ENCODE data around the gene STAT1.

The STAT1 gene

DNA sequence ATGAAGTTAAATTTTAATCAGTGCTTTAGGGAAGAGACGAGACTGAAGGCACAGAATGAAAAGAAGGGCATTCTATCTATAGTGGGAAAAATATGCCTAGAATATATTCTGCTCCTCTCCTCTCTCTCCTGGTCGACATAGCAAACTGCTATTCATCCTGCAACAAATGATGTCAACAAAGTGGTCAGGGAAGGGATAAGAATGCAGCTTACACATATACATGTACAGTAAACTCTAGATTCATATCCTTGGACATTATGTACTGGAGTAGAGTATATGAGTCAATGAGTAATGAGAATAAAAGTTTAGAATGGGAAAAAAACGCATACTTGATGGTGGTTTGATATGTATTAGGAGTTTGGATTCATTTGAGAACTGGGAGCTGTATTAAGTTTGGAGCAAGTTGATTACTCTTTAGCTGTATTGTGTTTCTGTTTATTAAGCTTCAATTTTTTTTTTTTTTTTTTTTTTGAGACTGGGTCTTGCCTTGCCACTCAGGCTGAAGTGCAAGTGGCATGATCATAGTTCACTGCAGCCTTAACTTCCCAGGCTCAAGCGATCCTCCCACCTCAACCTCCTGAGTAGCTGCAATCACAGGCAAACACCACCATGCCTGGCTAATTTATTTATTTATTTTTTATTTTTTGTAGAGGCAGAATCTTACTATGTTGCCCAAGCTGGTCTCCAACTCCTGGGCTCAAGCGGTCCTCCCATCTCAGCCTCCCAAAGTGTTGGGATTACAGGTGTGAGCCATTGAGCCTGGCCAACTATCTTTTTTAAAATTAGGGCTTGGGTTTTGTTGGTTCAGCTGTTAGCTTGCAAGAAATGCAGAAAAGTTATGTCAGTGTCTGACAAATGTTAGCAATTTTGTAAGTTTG, 53.8 kb downstream of the STAT1 start:
- Histone ChIP-seq H3K79me1 (ENCODE audit: low read length) (no peaks in the 10 kb centered on the region), H3K36me3 (ENCODE audit: control insufficient read depth in 1 of 2, insufficient read depth in 2 of 2, low read length in 2 of 2) (peaks cover 5 to 10% of the 10 kb centered on the region in 2 experiments), H3K23ac (ENCODE audit: low read length) (no peak overlapping the region)

DNA sequence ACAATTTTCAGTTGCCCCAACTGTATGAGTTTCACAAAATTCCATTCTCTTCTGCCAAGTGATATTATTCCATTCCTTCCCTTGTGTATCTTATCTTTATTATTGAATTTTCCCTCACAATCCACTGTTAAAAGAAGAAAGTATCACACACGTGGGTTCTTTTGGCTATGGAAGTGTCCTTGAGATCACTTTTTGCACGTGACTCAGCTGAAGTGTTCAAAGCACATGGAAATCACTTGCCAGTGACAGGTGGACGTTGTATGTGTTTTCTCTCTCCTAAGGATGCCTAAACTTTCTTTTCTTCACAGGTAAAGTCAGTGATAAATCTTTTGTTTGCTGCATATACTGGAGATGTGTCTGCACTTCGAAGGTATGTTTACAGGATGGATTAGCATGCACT, 60.7 kb downstream of the STAT1 start:
- Histone ChIP-seq H3K9ac (ENCODE audit: low read length) (no peak overlapping the region), H2BK12ac (ENCODE audit: low read length) (no peak overlapping the region), H4K8ac (ENCODE audit: low read depth, low read length) (no peak overlapping the region), H3K27me3 (ENCODE audit: insufficient read depth, low read length) (no peaks in the 10 kb centered on the region), H3K79me1 (ENCODE audit: low read length) (no peaks in the 10 kb centered on the region), H2BK5ac (ENCODE audit: low read depth, low read length, poor library complexity) (no peak overlapping the region), H3K4me2 (ENCODE audit: low read length) (no peak overlapping the region), H2BK120ac (ENCODE audit: insufficient read depth, low read length, poor library complexity) (no peak overlapping the region), H4K12ac (ENCODE audit: low read depth, low read length) (no peak overlapping the region), H3K36me3 (ENCODE audit: control insufficient read depth in 1 of 2, insufficient read depth in 2 of 2, low read length in 2 of 2) (no peaks in the 10 kb centered on the region), H3K4ac (ENCODE audit: low read depth, low read length) (no peak overlapping the region), H3K18ac (ENCODE audit: low read length) (no peak overlapping the region), H3K79me2 (ENCODE audit: control insufficient read depth, insufficient read depth, low read length, poor library complexity) (no peaks in the 10 kb centered on the region), H3K23ac (ENCODE audit: low read length) (no peak overlapping the region), H2AFZ (ENCODE audit: insufficient read depth, low read length, poor library complexity) (no peak overlapping the region), H3K14ac (ENCODE audit: low read length) (no peak overlapping the region), H3K4me3 (ENCODE audit: low read depth, low read length) (no peak overlapping the region), H3K4me1 (ENCODE audit: control insufficient read depth in 1 of 2, insufficient read depth in 2 of 2, low read length in 2 of 2) (peaks cover 0 to 2% of the 10 kb centered on the region in 2 experiments), H3K27ac (ENCODE audit: low read depth, low read length) (no peak overlapping the region), H4K91ac (ENCODE audit: low read depth, low read length) (no peak overlapping the region), H3K9me3 (ENCODE audit: insufficient read depth, low read depth, low read length) (no peaks in the 10 kb centered on the region), H2AK5ac (ENCODE audit: low read length) (no peak overlapping the region)
- DNase-seq = no peak
- no CpG with 5 or more reads among the region's 4 CpGs for WGBS (ENCODE audit: extremely low coverage, insufficient coverage, insufficient read length)

More for the DNA sequence above, 53.8 kb downstream of the STAT1 start:
- H3K4me2 ChIP-seq (ENCODE audit: low read length) = no peak overlapping the region
- no peak overlapping the region for H2BK12ac ChIP-seq (ENCODE audit: low read length)
- H3K18ac ChIP-seq (ENCODE audit: low read length) = no peak overlapping the region
- H4K12ac ChIP-seq (ENCODE audit: low read depth, low read length) = no peak overlapping the region
- no peak overlapping the region for H2AK5ac ChIP-seq (ENCODE audit: low read length)
- H3K9me3 ChIP-seq (ENCODE audit: insufficient read depth, low read depth, low read length) = peaks cover 2% of the 10 kb centered on the region
- no peak overlapping the region for H3K9ac ChIP-seq (ENCODE audit: low read length)
- H2AFZ ChIP-seq (ENCODE audit: insufficient read depth, low read length, poor library complexity) = no peak overlapping the region
- H3K27me3 ChIP-seq (ENCODE audit: insufficient read depth, low read length) = no peaks in the 10 kb centered on the region
- H3K79me2 ChIP-seq (ENCODE audit: control insufficient read depth, insufficient read depth, low read length, poor library complexity) = no peaks in the 10 kb centered on the region
- H3K4ac ChIP-seq (ENCODE audit: low read depth, low read length) = no peak overlapping the region
- H3K14ac ChIP-seq (ENCODE audit: low read length) = no peak overlapping the region
- no peak overlapping the region for H2BK120ac ChIP-seq (ENCODE audit: insufficient read depth, low read length, poor library complexity)
- H3K4me1 ChIP-seq (ENCODE audit: control insufficient read depth in 1 of 2, insufficient read depth in 2 of 2, low read length in 2 of 2) = no peaks in the 10 kb centered on the region
- H4K8ac ChIP-seq (ENCODE audit: low read depth, low read length) = no peak overlapping the region
- no peak overlapping the region for H4K91ac ChIP-seq (ENCODE audit: low read depth, low read length)
- DNase-seq = no peak
- H2BK5ac ChIP-seq (ENCODE audit: low read depth, low read length, poor library complexity) = no peak overlapping the region
- H3K4me3 ChIP-seq (ENCODE audit: low read depth, low read length) = no peak overlapping the region
- WGBS (ENCODE audit: extremely low coverage, insufficient coverage, insufficient read length) = 100% methylated on average over 1 of the region's 5 CpGs
- no peak overlapping the region for H3K27ac ChIP-seq (ENCODE audit: low read depth, low read length)

DNA sequence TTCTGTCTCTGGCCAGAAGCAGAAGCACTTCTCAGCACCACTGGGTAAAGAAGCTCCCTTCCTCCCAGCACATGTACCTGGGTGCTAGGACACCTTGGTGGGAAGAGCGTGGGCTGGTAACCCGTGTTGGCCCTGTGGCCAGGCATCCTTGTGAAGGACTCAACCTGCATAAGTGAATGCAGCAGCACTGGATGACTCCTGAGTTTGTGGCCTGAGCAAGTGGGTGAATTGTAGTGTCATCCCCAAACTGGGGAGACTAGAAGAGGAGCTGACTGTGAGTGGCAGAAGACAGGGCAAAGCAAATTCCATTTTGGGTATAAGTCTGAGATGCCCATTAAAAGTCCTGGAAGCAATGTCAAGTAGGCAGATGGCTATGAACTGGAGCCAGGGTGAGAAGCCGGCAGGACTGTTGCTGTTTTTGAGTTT, 63.4 kb downstream of the STAT1 start:
- no peak overlapping the region for H3K9ac ChIP-seq (ENCODE audit: low read length)
- no peak overlapping the region for H3K14ac ChIP-seq (ENCODE audit: low read length)
- no peak overlapping the region for H3K23ac ChIP-seq (ENCODE audit: low read length)
- no peak overlapping the region for H2AFZ ChIP-seq (ENCODE audit: insufficient read depth, low read length, poor library complexity)
- H3K18ac ChIP-seq (ENCODE audit: low read length) = no peak overlapping the region
- DNase-seq = no peak
- H3K4ac ChIP-seq (ENCODE audit: low read depth, low read length) = no peak overlapping the region
- no peaks in the 10 kb centered on the region for H3K27me3 ChIP-seq (ENCODE audit: insufficient read depth, low read length)
- no peak overlapping the region for H4K91ac ChIP-seq (ENCODE audit: low read depth, low read length)
- H3K79me1 ChIP-seq (ENCODE audit: low read length) = no peaks in the 10 kb centered on the region
- H3K9me3 ChIP-seq (ENCODE audit: insufficient read depth, low read depth, low read length) = no peaks in the 10 kb centered on the region
- no peak overlapping the region for H3K4me3 ChIP-seq (ENCODE audit: low read depth, low read length)
- H3K27ac ChIP-seq (ENCODE audit: low read depth, low read length) = no peak overlapping the region
- no peak overlapping the region for H2AK5ac ChIP-seq (ENCODE audit: low read length)
- no peak overlapping the region for H4K12ac ChIP-seq (ENCODE audit: low read depth, low read length)
- no peaks in the 10 kb centered on the region for H3K36me3 ChIP-seq (ENCODE audit: control insufficient read depth in 1 of 2, insufficient read depth in 2 of 2, low read length in 2 of 2)
- no peaks in the 10 kb centered on the region for H3K79me2 ChIP-seq (ENCODE audit: control insufficient read depth, insufficient read depth, low read length, poor library complexity)
- no peak overlapping the region for H2BK5ac ChIP-seq (ENCODE audit: low read depth, low read length, poor library complexity)
- H3K4me2 ChIP-seq (ENCODE audit: low read length) = no peak overlapping the region
- H2BK12ac ChIP-seq (ENCODE audit: low read length) = no peak overlapping the region
- WGBS (ENCODE audit: extremely low coverage, insufficient coverage, insufficient read length) = no CpG with 5 or more reads among the region's 3 CpGs
- H4K8ac ChIP-seq (ENCODE audit: low read depth, low read length) = no peak overlapping the region
- peaks cover 0 to 2% of the 10 kb centered on the region in 2 experiments for H3K4me1 ChIP-seq (ENCODE audit: control insufficient read depth in 1 of 2, insufficient read depth in 2 of 2, low read length in 2 of 2)
- no peak overlapping the region for H2BK120ac ChIP-seq (ENCODE audit: insufficient read depth, low read length, poor library complexity)

DNA sequence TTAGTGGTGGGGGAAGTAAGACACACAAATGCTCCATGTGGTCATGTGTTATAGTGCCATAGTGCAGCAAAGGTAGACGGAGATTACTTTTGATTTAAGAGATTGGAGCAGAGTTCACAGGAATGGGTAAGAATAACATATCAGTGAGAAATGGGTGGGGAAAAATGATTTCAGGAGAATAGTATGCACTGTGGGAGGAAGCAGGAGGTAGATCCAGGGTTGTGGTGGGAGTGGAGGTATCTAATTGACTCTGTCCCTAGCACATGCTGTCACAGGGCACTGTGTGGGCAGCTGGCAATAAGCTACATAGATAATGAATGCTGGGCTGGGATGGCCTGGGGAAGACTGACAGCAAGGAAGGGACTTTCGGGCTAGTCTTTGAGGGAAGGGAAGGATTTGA, 65.3 kb downstream of the STAT1 start:
- Histone ChIP-seq H3K4ac (ENCODE audit: low read depth, low read length) (no peak overlapping the region), H3K9me3 (ENCODE audit: insufficient read depth, low read depth, low read length) (no peaks in the 10 kb centered on the region), H3K4me2 (ENCODE audit: low read length) (no peak overlapping the region), H3K27ac (ENCODE audit: low read depth, low read length) (no peak overlapping the region), H3K27me3 (ENCODE audit: insufficient read depth, low read length) (no peaks in the 10 kb centered on the region), H3K4me1 (ENCODE audit: control insufficient read depth in 1 of 2, insufficient read depth in 2 of 2, low read length in 2 of 2) (peaks cover 0 to 2% of the 10 kb centered on the region in 2 experiments), H2BK120ac (ENCODE audit: insufficient read depth, low read length, poor library complexity) (peak overlapping the region; percentile 75), H3K9ac (ENCODE audit: low read length) (no peak overlapping the region), H3K14ac (ENCODE audit: low read length) (no peak overlapping the region), H3K36me3 (ENCODE audit: control insufficient read depth in 1 of 2, insufficient read depth in 2 of 2, low read length in 2 of 2) (no peaks in the 10 kb centered on the region), H4K8ac (ENCODE audit: low read depth, low read length) (no peak overlapping the region), H2AK5ac (ENCODE audit: low read length) (no peak overlapping the region), H3K79me2 (ENCODE audit: control insufficient read depth, insufficient read depth, low read length, poor library complexity) (no peaks in the 10 kb centered on the region), H2AFZ (ENCODE audit: insufficient read depth, low read length, poor library complexity) (no peak overlapping the region), H4K91ac (ENCODE audit: low read depth, low read length) (peak overlapping the region; percentile 43), H3K79me1 (ENCODE audit: low read length) (no peaks in the 10 kb centered on the region), H3K4me3 (ENCODE audit: low read depth, low read length) (no peak overlapping the region), H4K12ac (ENCODE audit: low read depth, low read length) (no peak overlapping the region), H2BK12ac (ENCODE audit: low read length) (peak overlapping the region; percentile 36), H3K18ac (ENCODE audit: low read length) (no peak overlapping the region), H2BK5ac (ENCODE audit: low read depth, low read length, poor library complexity) (no peak overlapping the region), H3K23ac (ENCODE audit: low read length) (no peak overlapping the region)
- DNase-seq = peak; percentile 14 to 50
- no CpG with 5 or more reads among the region's 2 CpGs for WGBS (ENCODE audit: extremely low coverage, insufficient coverage, insufficient read length)

All from trophoblast cell (in vitro differentiated cells and primary cell).